IMR-90 (cell line): ENCODE data around the gene PACSIN2. TPM values are rescaled to one million over a fixed set of nuclear protein-coding genes. Genes with fewer than 3 reads are reported as not detected.

Experiments
- ATAC-seq: fragments of 200-7000 bp; cut with Tn5 transposase; 2 replicates; pipeline ENCODE4 v1.9.1; 2020; ENCODE audit warnings: low read depth, mild to moderate bottlenecking, moderate library complexity
- BruUV-seq: library from RNA; stranded (reverse); fragments of 400-500 nt; replicated peaks from 2 replicates; lab custom pipeline; 2021; lab: Mats Ljungman, UMichigan
- CTCF ChIA-PET: fragments of 300-600 bp; formaldehyde crosslinking; extraction: SDS; loops from one replicate; lab custom pipeline; 2021; ENCODE audit warnings: antibody characterized with exemption; lab: Yijun Ruan, JAX
- POLR2A ChIA-PET: fragments of 300-600 bp; sonication (Branson Sonifier 250); formaldehyde crosslinking; loops from one replicate; lab custom pipeline; 2022; ENCODE audit warnings: antibody characterized with exemption; ENCODE audit not compliant: unreplicated experiment; lab: Charles Lee
- DNase-seq: peaks from one replicate; pipeline ENCODE4 v3.0.0; 2013
- H2AFZ ChIP-seq: replicated peaks from 2 replicates; pipeline ENCODE3; 2013; ENCODE audit warnings: low read length, mild to moderate bottlenecking; ENCODE audit not compliant: poor library complexity
- H2AK5ac ChIP-seq: 2 replicates; pipeline ENCODE4 v1.6.1; 2013; ENCODE audit warnings: low read depth, low read length, inconsistent platforms
- H2AK9ac ChIP-seq: replicated peaks from 2 replicates; pipeline ENCODE3; 2013; ENCODE audit warnings: mild to moderate bottlenecking, low read depth, low read length, moderate library complexity; ENCODE audit not compliant: poor library complexity
- H2BK120ac ChIP-seq: 2 replicates; pipeline ENCODE4 v1.6.1; 2013; ENCODE audit warnings: low read depth, low read length, inconsistent platforms
- H2BK15ac ChIP-seq: 3 replicates; pipeline ENCODE4 v1.6.1; 2013; ENCODE audit warnings: low read depth, low read length, inconsistent platforms
- H2BK20ac ChIP-seq: 2 replicates; pipeline ENCODE4 v1.6.1; 2013; ENCODE audit warnings: low read depth, mild to moderate bottlenecking, inconsistent platforms, low read length, moderate library complexity
- H2BK5ac ChIP-seq: 2 replicates; pipeline ENCODE4 v1.6.1; 2013; ENCODE audit warnings: mild to moderate bottlenecking, low read depth, low read length, inconsistent platforms; ENCODE audit not compliant: poor library complexity, severe bottlenecking
- H3K14ac ChIP-seq: replicated peaks from 2 replicates; pipeline ENCODE4 v1.6.1; 2013; ENCODE audit warnings: low read depth, low read length, inconsistent platforms
- H3K18ac ChIP-seq: 2 replicates; pipeline ENCODE4 v1.6.1; 2013; ENCODE audit warnings: low read depth, low read length, control low read depth
- H3K23ac ChIP-seq: 2 replicates; pipeline ENCODE4 v1.6.1; 2013; ENCODE audit warnings: low read depth, low read length, inconsistent platforms
- H3K27ac ChIP-seq: 2 replicates; pipeline ENCODE4 v1.5.1; 2013; ENCODE audit warnings: mild to moderate bottlenecking, control low read depth, low read length; ENCODE audit not compliant: insufficient read depth
- H3K27me3 ChIP-seq: 2 replicates; pipeline ENCODE4 v1.6.1; 2013; ENCODE audit warnings: low read length; ENCODE audit not compliant: control insufficient read depth, insufficient read depth
- H3K36me3 ChIP-seq: 2 replicates; pipeline ENCODE4 v1.6.1; 2013; ENCODE audit warnings: low read length, mixed read lengths; ENCODE audit not compliant: control insufficient read depth, insufficient read depth
- H3K4ac ChIP-seq: 2 replicates; pipeline ENCODE4 v1.6.1; 2013; ENCODE audit warnings: low read depth, low read length, inconsistent platforms
- H3K4me1 ChIP-seq: 2 replicates; pipeline ENCODE4 v1.6.1; 2013; ENCODE audit warnings: low read length, mixed read lengths; ENCODE audit not compliant: control insufficient read depth, insufficient read depth
- H3K4me2 ChIP-seq: 2 replicates; pipeline ENCODE4 v1.6.1; 2013; ENCODE audit warnings: low read depth, mild to moderate bottlenecking, control low read depth, low read length, moderate library complexity
- H3K4me3 ChIP-seq: 2 replicates; pipeline ENCODE4 v1.5.1; 2013; ENCODE audit warnings: low read depth, mild to moderate bottlenecking, control low read depth, low read length, moderate library complexity; ENCODE audit not compliant: insufficient read depth
- H3K56ac ChIP-seq: 2 replicates; pipeline ENCODE4 v1.6.1; 2013; ENCODE audit warnings: low read length, inconsistent platforms; ENCODE audit not compliant: insufficient read depth; ENCODE audit errors: extremely low read depth
- H3K79me1 ChIP-seq, 2 experiments: 2 replicates each; pipeline ENCODE4 v1.6.1; 2013; ENCODE audit warnings: low read length in 2 of 2, inconsistent platforms in 1 of 2, low read depth in 1 of 2
- H3K9ac ChIP-seq: 2 replicates; pipeline ENCODE4 v1.6.1; 2013; ENCODE audit warnings: low read depth, low read length, control low read depth
- H3K9me1 ChIP-seq: 2 replicates; pipeline ENCODE4 v1.6.1; 2013; ENCODE audit warnings: low read length, inconsistent platforms; ENCODE audit not compliant: insufficient read depth
- H3K9me3 ChIP-seq: 2 replicates; pipeline ENCODE4 v1.6.1; 2013; ENCODE audit warnings: low read length; ENCODE audit not compliant: control insufficient read depth, insufficient read depth
- H4K20me1 ChIP-seq: 2 replicates; pipeline ENCODE4 v1.6.1; 2013; ENCODE audit warnings: low read length, inconsistent platforms; ENCODE audit not compliant: insufficient read depth
- H4K5ac ChIP-seq: 2 replicates; pipeline ENCODE4 v1.6.1; 2013; ENCODE audit warnings: mild to moderate bottlenecking, low read depth, low read length, control low read depth
- H4K8ac ChIP-seq, 2 experiments: 2 replicates each; pipeline ENCODE4 v1.6.1; 2013; ENCODE audit warnings: low read depth in 2 of 2, low read length in 2 of 2, control low read depth in 1 of 2, inconsistent platforms in 1 of 2
- H4K91ac ChIP-seq: 2 replicates; pipeline ENCODE4 v1.6.1; 2013; ENCODE audit warnings: low read depth, low read length, inconsistent platforms; ENCODE audit not compliant: insufficient read depth
- CEBPB ChIP-seq: IDR thresholded peaks from 2 replicates; pipeline ENCODE4 v1.6.1; 2012; ENCODE audit warnings: low read depth, low read length, improper control_type of control experiment
- CHD1 ChIP-seq: IDR thresholded peaks from 2 replicates; pipeline ENCODE4 v1.6.1; 2012; ENCODE audit warnings: low read depth, low read length, improper control_type of control experiment
- FOS ChIP-seq: fragments of 150-350 bp; IDR thresholded peaks from 2 replicates; pipeline ENCODE4 v1.6.1; 2016; ENCODE audit warnings: low read depth, low read length
- MAFK ChIP-seq: IDR thresholded peaks from 2 replicates; pipeline ENCODE4 v1.6.1; 2012; ENCODE audit warnings: low read depth, low read length, improper control_type of control experiment
- MAZ ChIP-seq: IDR thresholded peaks from 2 replicates; pipeline ENCODE4 v1.6.1; 2012; ENCODE audit warnings: low read depth, mild to moderate bottlenecking, low read length, improper control_type of control experiment, moderate library complexity, borderline replicate concordance
- NFE2L2 ChIP-seq: fragments of 150-350 bp; IDR thresholded peaks from 2 replicates; pipeline ENCODE4 v1.6.1; 2016; ENCODE audit warnings: low read depth, mild to moderate bottlenecking, low read length
- POLR2A ChIP-seq: IDR thresholded peaks from 2 replicates; pipeline ENCODE4 v1.6.1; 2012; ENCODE audit warnings: mild to moderate bottlenecking, low read depth, low read length
- RAD21 ChIP-seq: IDR thresholded peaks from 2 replicates; pipeline ENCODE4 v1.6.1; 2012; ENCODE audit warnings: low read length, improper control_type of control experiment
- RCOR1 ChIP-seq: IDR thresholded peaks from 2 replicates; pipeline ENCODE4 v1.6.1; 2012; ENCODE audit warnings: mild to moderate bottlenecking, low read length, improper control_type of control experiment; ENCODE audit not compliant: insufficient replicate concordance
- WGBS, 2 experiments: methylation state at CpG; one replicate each; pipeline versions ENCODE4 v1.1.5 to v1.1.7; 2013; ENCODE audit warnings: missing lambda C conversion rate in 2 of 2; ENCODE audit not compliant: insufficient read length in 1 of 2; ENCODE audit errors: extremely low coverage in 2 of 2; 5-methylcytosine and 5-hydroxymethylcytosine counted together
- dilution Hi-C: fragments of 300-500 bp; cut with HindIII; formaldehyde crosslinking; loops from one replicate; pipeline ENCODE4 v1.14.3; 2018; ENCODE audit warnings: low sequenced_read_pairs; ENCODE audit not compliant: unreplicated experiment
- in situ Hi-C: fragments of 300-500 bp; cut with MboI; formaldehyde crosslinking; loops from 3 replicates; pipeline ENCODE4 v1.14.3; 2019; ENCODE audit warnings: low sequenced_read_pairs, inconsistent platforms, mixed read lengths
- intact Hi-C: fragments of 100-400 bp; cut with micrococcal nuclease; formaldehyde crosslinking; loops from 2 replicates; pipeline ENCODE4 v1.10.0; 2022
- polyA plus RNA-seq, 3 experiments: library from polyadenylated mRNA; depleted of rRNA; stranded (reverse); fragments of >200 nt; gene quantifications; 2 replicates each; pipeline ENCODE4 v1.2.3, GENCODE V29; 2012; ENCODE audit warnings: low replicate concordance in 1 of 3
- total RNA-seq: library from RNA; depleted of rRNA; stranded (reverse); fragments of >200 nt; gene quantifications from 2 replicates; pipeline ENCODE4 v1.2.3, GENCODE V29; 2012
- TF ChIP-seq, protein P1 (sequence below): fragments of 150-350 bp; IDR thresholded peaks from 2 replicates; pipeline ENCODE4 v1.6.1; 2017; ENCODE audit warnings: mild to moderate bottlenecking, antibody characterized with exemption, low read length, low read depth
- TF ChIP-seq, protein P2 (sequence below): conservative IDR thresholded peaks from 2 replicates; pipeline ENCODE4 v1.5.1; 2012; ENCODE audit warnings: mild to moderate bottlenecking, low read depth, low read length, improper control_type of control experiment

Gene PACSIN2
- total and polyA plus RNA-seq, 2 of the 4 experiments (the other 2 are of a cell fraction) = 85.0 to 118 TPM

DNA sequence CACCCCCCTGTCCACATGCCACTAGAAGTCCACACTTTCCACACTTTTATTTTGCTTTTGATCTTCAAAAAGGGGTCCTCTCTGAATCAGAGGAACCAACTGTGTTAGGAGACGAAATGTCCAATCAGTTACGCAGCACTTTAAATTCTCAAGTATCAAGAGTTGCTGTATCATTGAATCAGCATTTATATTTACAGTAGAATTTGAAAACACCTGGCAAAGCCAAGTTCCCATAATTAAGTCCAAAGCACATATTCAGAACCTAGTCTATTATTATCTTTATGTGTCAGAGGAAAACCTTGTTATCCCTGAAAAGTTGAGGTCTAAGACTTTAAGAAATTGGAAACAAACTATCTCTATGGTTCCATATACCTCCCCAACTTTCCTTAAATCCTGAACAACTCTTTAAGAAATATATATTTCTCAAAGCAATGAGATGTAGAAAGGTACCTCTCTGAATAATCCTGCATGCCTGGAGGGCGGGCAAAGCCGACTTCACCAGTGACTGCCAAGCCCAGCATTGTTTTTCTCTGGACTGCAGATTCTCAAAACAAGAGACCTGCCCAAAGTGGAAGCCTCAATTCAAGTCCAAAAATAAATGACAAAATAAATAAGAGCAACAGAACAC lies 82.0 kb downstream of the PACSIN2 start (continued):
- no peak for TF ChIP-seq CHD1

DNA sequence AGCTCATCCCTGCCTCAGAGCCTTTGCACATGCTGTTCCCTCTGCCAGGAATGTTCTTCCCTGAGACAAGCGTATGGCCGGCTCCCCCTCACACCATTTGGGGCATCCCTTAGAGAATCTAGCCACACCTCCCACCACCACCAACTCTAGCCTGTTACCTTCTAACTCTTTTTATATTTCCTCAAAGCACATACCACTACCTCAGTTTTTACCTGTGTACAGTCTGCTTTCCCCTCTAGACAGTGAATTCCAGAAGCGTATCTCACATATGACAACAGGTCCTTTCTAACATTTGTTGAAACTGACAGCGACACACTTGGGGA lies 82.8 kb downstream of the PACSIN2 start:
- H3K36me3 ChIP-seq = no peaks in the 10 kb centered on the region; the same call in 1 of the 2 replicates
- peaks cover 52 to 87% of the 10 kb centered on the region in 2 experiments for H3K79me1 ChIP-seq
- no peaks in the 10 kb centered on the region for H3K9me3 ChIP-seq
- peak overlapping the region; percentile 3 for H3K14ac ChIP-seq
- H2AK5ac ChIP-seq = peak overlapping the region; percentile 77; the same call in 1 of the 2 replicates
- in situ Hi-C loops = no loop called here
- H3K23ac ChIP-seq = no peak overlapping the region
- H2BK120ac ChIP-seq = no peak overlapping the region
- no peak overlapping the region for H3K9ac ChIP-seq
- H3K4me2 ChIP-seq = no peak overlapping the region
- CTCF ChIA-PET = no interaction called here
- H3K9me1 ChIP-seq = peaks cover 59% of the 10 kb centered on the region
- no peak overlapping the region for H2BK5ac ChIP-seq
- dilution Hi-C loops = no loop called here
- no peak overlapping the region for H4K8ac ChIP-seq
- H3K27ac ChIP-seq = no peak overlapping the region
- H3K4me3 ChIP-seq = no peak overlapping the region
- no peak overlapping the region for H2BK15ac ChIP-seq
- no peak overlapping the region; the same call in 1 of the 2 replicates for H3K4ac ChIP-seq
- no TSS peak for BruUV-seq
- H3K18ac ChIP-seq = no peak overlapping the region
- H2AK9ac ChIP-seq = peak overlapping the region; percentile 37
- no peak for DNase-seq
- H3K56ac ChIP-seq = no peak overlapping the region
- TF ChIP-seq CHD1 (no peak), MAFK (no peak), NFE2L2 (no peak), CEBPB (no peak), RAD21 (no peak), FOS (no peak), POLR2A (no peak), MAZ (no peak), RCOR1 (no peak)
- TF ChIP-seq, protein P1, sequence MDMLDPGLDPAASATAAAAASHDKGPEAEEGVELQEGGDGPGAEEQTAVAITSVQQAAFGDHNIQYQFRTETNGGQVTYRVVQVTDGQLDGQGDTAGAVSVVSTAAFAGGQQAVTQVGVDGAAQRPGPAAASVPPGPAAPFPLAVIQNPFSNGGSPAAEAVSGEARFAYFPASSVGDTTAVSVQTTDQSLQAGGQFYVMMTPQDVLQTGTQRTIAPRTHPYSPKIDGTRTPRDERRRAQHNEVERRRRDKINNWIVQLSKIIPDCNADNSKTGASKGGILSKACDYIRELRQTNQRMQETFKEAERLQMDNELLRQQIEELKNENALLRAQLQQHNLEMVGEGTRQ = no peak
- TF ChIP-seq, protein P2, sequence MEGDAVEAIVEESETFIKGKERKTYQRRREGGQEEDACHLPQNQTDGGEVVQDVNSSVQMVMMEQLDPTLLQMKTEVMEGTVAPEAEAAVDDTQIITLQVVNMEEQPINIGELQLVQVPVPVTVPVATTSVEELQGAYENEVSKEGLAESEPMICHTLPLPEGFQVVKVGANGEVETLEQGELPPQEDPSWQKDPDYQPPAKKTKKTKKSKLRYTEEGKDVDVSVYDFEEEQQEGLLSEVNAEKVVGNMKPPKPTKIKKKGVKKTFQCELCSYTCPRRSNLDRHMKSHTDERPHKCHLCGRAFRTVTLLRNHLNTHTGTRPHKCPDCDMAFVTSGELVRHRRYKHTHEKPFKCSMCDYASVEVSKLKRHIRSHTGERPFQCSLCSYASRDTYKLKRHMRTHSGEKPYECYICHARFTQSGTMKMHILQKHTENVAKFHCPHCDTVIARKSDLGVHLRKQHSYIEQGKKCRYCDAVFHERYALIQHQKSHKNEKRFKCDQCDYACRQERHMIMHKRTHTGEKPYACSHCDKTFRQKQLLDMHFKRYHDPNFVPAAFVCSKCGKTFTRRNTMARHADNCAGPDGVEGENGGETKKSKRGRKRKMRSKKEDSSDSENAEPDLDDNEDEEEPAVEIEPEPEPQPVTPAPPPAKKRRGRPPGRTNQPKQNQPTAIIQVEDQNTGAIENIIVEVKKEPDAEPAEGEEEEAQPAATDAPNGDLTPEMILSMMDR = no peak
- peaks cover 61% of the 10 kb centered on the region for H4K20me1 ChIP-seq
- no peak for ATAC-seq
- no peak overlapping the region for H4K5ac ChIP-seq
- no CpG with 5 or more reads among the region's 4 CpGs for WGBS, 2 experiments
- H3K4me1 ChIP-seq = peaks cover 39% of the 10 kb centered on the region
- H2AFZ ChIP-seq = peak overlapping the region; percentile 33
- no peak overlapping the region for H2BK20ac ChIP-seq
- intact Hi-C loops = loop anchor here (5.0 kb wide), 1 partner anchor 80 kb away; no protein-coding TSS in a partner anchor
- POLR2A ChIA-PET = no interaction called here
- no peak overlapping the region; the same call in 1 of the 2 replicates for H4K91ac ChIP-seq
- no peaks in the 10 kb centered on the region for H3K27me3 ChIP-seq
